ENCODE measurements around the gene INHBA. TPM values are rescaled to one million over a fixed set of nuclear protein-coding genes. Genes with fewer than 3 reads are reported as not detected.
A peak's percentile ranks its signal among the peaks of the same experiment; 100 is the strongest.

Gene INHBA
- total and polyA plus RNA-seq, 2 experiments from 2014 or later: 0.94 to 1.3 TPM

- no peaks in the 10 kb centered on the region; the same call in 1 of the 2 replicates for H3K9me2 ChIP-seq (ENCODE audit: insufficient read depth)
- H3K36me3 ChIP-seq (ENCODE audit: insufficient read depth): no peaks in the 10 kb centered on the region
- H3F3A ChIP-seq (replicated peaks; ENCODE audit: low read depth): no peaks in the 10 kb centered on the region
- no peak overlapping the region for H3K4me2 ChIP-seq
- no peak overlapping the region for H3K4me3 Mint-ChIP-seq
- H3K4me1 Mint-ChIP-seq: peaks cover 5% of the 10 kb centered on the region; the same call in 2 of the 3 replicates
- ATAC-seq (no peak), DNase-seq (ENCODE audit: low spot score) (peak; percentile 4)
- no peaks in the 10 kb centered on the region for H4K20me1 ChIP-seq (replicated peaks; ENCODE audit: insufficient read depth)
- H3K4me1 ChIP-seq (ENCODE audit: insufficient read depth): no peaks in the 10 kb centered on the region
- H3K4me3 ChIP-seq: no peak overlapping the region
- no peaks in the 10 kb centered on the region for H3K27me3 ChIP-seq (ENCODE audit: insufficient read depth)
- H3K9me3 Mint-ChIP-seq: no peaks in the 10 kb centered on the region
- no peaks in the 10 kb centered on the region for H3K36me3 Mint-ChIP-seq (ENCODE audit: low read depth)
- H3K79me2 ChIP-seq (replicated peaks; ENCODE audit: insufficient read depth): no peaks in the 10 kb centered on the region
- TF ChIP-seq ZNF331 (CRISPR knock-in tag; IDR thresholded peaks at IDR 0.05; ENCODE audit: low read depth) (no peak), EZH2phosphoT487 (IDR thresholded peaks at IDR 0.05; ENCODE audit: unreplicated experiment) (no peak), EZH2 (IDR thresholded peaks at IDR 0.05; ENCODE audit: low read depth, unreplicated experiment) (no peak), REST (IDR thresholded peaks at IDR 0.05; ENCODE audit: unreplicated experiment) (no peak), JUNB (IDR thresholded peaks at IDR 0.05; ENCODE audit: unreplicated experiment) (no peak), STAT1 (IDR thresholded peaks at IDR 0.05; ENCODE audit: unreplicated experiment) (no peak), NANOG (IDR thresholded peaks at IDR 0.05; ENCODE audit: borderline replicate concordance) (no peak), CREB1 (CRISPR knock-in tag; IDR thresholded peaks at IDR 0.05; ENCODE audit: low read depth) (no peak), ZNF114 (CRISPR knock-in tag; IDR thresholded peaks at IDR 0.05) (no peak), POLR2AphosphoS5 (IDR thresholded peaks at IDR 0.05; ENCODE audit: low read depth) (no peak)
- TF ChIP-seq, protein P1, sequence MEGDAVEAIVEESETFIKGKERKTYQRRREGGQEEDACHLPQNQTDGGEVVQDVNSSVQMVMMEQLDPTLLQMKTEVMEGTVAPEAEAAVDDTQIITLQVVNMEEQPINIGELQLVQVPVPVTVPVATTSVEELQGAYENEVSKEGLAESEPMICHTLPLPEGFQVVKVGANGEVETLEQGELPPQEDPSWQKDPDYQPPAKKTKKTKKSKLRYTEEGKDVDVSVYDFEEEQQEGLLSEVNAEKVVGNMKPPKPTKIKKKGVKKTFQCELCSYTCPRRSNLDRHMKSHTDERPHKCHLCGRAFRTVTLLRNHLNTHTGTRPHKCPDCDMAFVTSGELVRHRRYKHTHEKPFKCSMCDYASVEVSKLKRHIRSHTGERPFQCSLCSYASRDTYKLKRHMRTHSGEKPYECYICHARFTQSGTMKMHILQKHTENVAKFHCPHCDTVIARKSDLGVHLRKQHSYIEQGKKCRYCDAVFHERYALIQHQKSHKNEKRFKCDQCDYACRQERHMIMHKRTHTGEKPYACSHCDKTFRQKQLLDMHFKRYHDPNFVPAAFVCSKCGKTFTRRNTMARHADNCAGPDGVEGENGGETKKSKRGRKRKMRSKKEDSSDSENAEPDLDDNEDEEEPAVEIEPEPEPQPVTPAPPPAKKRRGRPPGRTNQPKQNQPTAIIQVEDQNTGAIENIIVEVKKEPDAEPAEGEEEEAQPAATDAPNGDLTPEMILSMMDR (conservative IDR thresholded peaks at IDR 0.05; ENCODE audit: low read depth in 2 of 2): no peak
- TF ChIP-seq, protein P2, sequence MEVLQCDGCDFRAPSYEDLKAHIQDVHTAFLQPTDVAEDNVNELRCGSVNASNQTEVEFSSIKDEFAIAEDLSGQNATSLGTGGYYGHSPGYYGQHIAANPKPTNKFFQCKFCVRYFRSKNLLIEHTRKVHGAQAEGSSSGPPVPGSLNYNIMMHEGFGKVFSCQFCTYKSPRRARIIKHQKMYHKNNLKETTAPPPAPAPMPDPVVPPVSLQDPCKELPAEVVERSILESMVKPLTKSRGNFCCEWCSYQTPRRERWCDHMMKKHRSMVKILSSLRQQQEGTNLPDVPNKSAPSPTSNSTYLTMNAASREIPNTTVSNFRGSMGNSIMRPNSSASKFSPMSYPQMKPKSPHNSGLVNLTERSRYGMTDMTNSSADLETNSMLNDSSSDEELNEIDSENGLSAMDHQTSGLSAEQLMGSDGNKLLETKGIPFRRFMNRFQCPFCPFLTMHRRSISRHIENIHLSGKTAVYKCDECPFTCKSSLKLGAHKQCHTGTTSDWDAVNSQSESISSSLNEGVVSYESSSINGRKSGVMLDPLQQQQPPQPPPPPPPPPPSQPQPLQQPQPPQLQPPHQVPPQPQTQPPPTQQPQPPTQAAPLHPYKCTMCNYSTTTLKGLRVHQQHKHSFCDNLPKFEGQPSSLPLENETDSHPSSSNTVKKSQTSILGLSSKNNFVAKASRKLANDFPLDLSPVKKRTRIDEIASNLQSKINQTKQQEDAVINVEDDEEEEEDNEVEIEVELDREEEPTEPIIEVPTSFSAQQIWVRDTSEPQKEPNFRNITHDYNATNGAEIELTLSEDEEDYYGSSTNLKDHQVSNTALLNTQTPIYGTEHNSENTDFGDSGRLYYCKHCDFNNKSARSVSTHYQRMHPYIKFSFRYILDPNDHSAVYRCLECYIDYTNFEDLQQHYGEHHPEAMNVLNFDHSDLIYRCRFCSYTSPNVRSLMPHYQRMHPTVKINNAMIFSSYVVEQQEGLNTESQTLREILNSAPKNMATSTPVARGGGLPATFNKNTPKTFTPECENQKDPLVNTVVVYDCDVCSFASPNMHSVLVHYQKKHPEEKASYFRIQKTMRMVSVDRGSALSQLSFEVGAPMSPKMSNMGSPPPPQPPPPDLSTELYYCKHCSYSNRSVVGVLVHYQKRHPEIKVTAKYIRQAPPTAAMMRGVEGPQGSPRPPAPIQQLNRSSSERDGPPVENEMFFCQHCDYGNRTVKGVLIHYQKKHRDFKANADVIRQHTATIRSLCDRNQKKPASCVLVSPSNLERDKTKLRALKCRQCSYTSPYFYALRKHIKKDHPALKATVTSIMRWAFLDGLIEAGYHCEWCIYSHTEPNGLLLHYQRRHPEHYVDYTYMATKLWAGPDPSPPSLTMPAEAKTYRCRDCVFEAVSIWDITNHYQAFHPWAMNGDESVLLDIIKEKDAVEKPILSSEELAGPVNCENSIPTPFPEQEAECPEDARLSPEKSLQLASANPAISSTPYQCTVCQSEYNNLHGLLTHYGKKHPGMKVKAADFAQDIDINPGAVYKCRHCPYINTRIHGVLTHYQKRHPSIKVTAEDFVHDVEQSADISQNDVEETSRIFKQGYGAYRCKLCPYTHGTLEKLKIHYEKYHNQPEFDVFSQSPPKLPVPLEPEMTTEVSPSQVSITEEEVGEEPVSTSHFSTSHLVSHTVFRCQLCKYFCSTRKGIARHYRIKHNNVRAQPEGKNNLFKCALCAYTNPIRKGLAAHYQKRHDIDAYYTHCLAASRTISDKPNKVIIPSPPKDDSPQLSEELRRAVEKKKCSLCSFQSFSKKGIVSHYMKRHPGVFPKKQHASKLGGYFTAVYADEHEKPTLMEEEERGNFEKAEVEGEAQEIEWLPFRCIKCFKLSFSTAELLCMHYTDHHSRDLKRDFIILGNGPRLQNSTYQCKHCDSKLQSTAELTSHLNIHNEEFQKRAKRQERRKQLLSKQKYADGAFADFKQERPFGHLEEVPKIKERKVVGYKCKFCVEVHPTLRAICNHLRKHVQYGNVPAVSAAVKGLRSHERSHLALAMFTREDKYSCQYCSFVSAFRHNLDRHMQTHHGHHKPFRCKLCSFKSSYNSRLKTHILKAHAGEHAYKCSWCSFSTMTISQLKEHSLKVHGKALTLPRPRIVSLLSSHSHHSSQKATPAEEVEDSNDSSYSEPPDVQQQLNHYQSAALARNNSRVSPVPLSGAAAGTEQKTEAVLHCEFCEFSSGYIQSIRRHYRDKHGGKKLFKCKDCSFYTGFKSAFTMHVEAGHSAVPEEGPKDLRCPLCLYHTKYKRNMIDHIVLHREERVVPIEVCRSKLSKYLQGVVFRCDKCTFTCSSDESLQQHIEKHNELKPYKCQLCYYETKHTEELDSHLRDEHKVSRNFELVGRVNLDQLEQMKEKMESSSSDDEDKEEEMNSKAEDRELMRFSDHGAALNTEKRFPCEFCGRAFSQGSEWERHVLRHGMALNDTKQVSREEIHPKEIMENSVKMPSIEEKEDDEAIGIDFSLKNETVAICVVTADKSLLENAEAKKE (CRISPR knock-in tag; IDR thresholded peaks at IDR 0.05): no peak
- TF ChIP-seq, protein P3, sequence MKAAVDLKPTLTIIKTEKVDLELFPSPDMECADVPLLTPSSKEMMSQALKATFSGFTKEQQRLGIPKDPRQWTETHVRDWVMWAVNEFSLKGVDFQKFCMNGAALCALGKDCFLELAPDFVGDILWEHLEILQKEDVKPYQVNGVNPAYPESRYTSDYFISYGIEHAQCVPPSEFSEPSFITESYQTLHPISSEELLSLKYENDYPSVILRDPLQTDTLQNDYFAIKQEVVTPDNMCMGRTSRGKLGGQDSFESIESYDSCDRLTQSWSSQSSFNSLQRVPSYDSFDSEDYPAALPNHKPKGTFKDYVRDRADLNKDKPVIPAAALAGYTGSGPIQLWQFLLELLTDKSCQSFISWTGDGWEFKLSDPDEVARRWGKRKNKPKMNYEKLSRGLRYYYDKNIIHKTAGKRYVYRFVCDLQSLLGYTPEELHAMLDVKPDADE (IDR thresholded peaks at IDR 0.05): no peak
- H3K27me3 Mint-ChIP-seq (ENCODE audit: insufficient read depth, low read depth, poor library complexity): peaks cover 5% of the 10 kb centered on the region
- no peak overlapping the region for H2AFZ ChIP-seq
- H3K27ac Mint-ChIP-seq: no peak overlapping the region; the same call in 1 of the 2 replicates
- no peak overlapping the region for H3K27ac ChIP-seq (ENCODE audit: low read depth)
Observed at GRCh38 chr7:41732436-41732785, 29.5 kb upstream of the INHBA start.
